OCI-LY1 (cell line): Measurements from ENCODE around the gene RAB8B.

Experiments used
- EZH2 ChIP-seq: fragments of 200-600 bp; sonication (generic), shearing (Covaris generic); IDR thresholded peaks from 2 replicates; pipeline ENCODE4 v1.8.0; 2017; ENCODE audit warnings: borderline replicate concordance, mixed run types, mild to moderate bottlenecking, antibody characterized with exemption, low read length, moderate library complexity, mixed read lengths
- TF ChIP-seq, protein P1 (sequence below): fragments of 200-600 bp; sonication (generic), shearing (Covaris generic); IDR thresholded peaks from 2 replicates; pipeline ENCODE4 v1.5.1; 2017; ENCODE audit warnings: mild to moderate bottlenecking, antibody characterized with exemption, low read length, moderate library complexity, mixed read lengths

DNA sequence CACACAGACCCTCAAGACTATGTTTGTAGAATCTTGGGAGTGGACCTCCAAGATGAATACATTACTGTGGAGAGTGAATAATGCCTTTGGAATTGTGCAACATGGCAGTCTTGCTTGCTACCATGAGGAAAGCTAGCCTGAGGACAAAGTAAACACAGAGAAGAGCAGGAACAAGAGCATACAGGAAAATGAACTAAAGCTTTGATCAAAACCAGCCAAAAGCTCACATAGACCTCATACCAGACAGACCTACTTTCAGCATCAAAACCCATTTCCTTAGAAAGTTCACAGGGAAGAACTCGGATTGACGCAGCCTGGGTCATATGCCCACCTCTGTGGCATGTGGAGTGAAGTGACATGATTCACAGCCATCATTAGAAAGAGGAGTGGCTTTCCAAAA lies 3.3 kb upstream of the RAB8B start:
- TF ChIP-seq, protein P1, sequence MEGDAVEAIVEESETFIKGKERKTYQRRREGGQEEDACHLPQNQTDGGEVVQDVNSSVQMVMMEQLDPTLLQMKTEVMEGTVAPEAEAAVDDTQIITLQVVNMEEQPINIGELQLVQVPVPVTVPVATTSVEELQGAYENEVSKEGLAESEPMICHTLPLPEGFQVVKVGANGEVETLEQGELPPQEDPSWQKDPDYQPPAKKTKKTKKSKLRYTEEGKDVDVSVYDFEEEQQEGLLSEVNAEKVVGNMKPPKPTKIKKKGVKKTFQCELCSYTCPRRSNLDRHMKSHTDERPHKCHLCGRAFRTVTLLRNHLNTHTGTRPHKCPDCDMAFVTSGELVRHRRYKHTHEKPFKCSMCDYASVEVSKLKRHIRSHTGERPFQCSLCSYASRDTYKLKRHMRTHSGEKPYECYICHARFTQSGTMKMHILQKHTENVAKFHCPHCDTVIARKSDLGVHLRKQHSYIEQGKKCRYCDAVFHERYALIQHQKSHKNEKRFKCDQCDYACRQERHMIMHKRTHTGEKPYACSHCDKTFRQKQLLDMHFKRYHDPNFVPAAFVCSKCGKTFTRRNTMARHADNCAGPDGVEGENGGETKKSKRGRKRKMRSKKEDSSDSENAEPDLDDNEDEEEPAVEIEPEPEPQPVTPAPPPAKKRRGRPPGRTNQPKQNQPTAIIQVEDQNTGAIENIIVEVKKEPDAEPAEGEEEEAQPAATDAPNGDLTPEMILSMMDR: no peak
- no peak for TF ChIP-seq EZH2
